ENCODE measurements around the gene POU2F1.
A peak's percentile ranks its signal among the peaks of the same experiment; 100 is the strongest.

POU2F1 gene

DNA sequence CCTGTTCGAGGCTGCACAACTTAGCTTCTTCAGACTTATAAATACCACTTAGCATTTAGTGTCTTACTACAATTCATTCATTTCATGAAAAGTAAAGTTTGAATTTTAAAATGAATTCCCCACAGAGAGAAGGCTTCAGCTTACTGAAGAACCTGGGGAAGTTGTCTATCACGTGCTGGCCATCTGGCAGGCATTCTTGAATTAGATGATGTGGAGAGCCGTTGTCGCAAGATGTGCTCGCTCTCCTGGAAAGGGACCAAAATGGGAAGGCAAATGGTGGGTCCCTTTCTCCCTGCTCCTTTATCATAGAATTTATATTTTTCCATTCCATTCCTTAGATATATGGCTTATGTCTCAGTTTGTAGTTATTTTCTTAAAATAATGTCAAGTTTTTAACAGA, 207.2 kb downstream of the POU2F1 start:
- no peak for DNase-seq

- no peak for DNase-seq
Measured at GRCh38 chr1:167428395-167428794, 207.7 kb downstream of the POU2F1 start.

DNA sequence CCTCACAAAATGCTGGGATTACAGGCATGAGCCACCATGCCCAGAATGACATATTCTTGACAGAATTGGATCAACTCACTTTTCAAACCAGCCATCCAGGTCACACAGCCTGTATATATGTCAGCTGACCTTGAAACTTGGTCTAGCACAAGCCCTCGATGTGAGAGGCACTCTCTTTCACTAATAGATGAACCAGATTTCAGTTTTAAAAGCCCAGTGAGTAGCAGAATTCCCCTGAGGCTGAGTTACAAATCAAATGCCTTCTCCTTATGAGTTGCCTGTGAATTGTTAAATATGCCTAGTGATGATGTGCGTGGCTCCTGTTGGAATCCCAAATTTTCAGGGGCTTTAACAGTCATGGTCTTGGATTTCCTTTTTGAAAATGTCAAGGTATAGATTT, 208.9 kb downstream of the POU2F1 start:
- no peak for DNase-seq

DNA sequence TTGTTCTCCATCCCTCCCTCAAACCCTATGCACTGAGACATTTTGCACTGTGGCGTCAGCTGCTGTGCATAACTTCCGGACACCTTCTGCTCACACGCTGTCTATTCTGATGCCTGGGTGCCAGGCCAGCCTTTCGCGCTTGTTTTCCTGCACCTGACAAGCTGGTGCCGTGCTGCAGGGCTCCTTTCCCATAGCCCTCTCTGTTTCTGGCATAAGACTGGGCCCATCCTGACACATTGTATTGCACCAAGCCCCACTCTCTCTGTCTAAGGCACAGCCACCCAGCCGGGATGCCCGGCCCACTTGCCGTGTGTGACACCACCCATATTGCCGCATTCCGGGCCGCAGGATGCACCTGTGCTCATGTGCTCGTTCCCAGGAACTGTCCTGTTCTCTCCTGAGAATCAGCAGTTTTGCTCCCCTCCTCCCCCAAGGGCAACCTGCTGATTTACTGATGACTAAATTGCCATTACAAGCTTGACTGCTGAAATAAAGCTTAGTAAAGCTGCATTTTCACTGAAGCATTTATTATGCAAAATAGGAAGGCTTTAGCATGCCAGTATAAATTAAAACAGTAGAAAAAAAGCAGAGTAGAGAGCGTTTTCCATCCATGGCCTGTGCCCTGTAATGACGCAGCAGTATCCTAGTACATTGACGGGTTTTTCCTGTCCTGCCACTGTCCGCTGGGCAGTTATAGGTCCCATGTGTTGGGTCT, 209.6 kb downstream of the POU2F1 start:
- DNase-seq: no peak

- no peak for DNase-seq
Measured at GRCh38 chr1:167430849-167431242, 210.2 kb downstream of the POU2F1 start.

DNA sequence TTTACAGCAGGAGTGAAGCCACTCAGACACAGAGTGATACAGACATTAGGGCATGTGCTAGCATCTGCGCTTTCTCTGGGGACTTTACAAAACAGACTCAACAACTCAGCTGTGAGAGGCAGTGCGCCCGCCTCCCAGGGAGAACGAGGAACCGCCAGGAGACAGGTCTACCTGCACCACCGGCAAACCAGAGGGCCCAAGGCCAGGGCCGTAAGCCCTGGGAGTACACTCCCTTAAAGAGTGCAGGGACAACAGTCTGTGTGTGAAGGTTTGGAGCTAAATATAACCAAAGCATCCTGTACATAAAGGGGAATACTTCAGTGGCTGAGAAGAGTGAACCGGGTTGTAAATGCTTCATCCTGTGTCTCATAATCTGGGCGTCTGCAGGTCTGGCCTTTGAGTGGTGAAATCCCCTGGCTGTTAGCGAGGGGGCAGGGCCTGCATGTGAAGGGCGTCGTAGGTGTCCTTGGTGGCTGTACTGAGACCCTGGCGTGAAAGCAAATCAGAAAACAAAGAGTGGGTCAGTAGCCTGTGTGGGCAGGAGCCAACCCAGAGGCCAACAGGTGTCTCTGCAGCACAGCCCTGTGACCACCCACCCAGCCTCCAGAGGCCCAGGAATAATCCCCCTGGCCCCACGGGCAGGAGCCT, 210.7 kb downstream of the POU2F1 start:
- no peak for DNase-seq

DNA sequence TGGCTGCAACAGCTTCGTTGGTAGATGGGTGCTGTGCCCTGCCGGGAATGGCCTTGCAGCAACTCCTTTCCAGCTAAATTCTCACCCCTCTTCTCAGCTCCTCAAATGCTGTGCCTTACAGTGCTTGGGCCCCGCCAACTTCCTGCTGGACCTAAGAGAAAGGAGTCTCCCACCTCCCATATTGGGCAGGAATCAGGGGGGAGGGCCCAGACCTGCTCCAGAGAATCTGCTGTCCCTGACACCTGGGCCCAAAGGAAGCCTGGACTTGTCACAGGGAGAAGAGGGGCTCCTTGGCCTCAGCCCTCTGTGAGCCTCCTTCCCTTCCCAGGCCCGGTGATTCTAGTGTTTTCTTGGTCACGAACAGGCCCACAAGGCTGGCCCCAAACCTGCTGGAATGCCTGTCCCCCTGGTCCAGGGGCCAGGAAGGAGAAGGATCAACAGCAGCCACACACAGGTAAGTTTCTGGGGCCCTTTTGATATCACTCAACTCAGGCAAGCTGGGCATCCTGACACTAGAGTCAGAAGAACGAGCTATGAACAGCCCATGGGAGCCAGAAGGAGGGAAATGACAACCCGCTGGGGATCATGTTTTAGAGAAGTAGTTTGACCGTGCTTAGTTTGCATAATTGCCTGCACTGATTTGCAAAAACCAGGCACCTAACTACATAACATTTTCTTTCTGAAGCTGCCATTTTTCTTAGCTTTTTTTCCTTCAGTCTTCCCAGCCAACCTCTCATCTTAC, 211.4 kb downstream of the POU2F1 start:
- no peak for DNase-seq

- no peak for DNase-seq
Measured at GRCh38 chr1:167432780-167433179, 212.1 kb downstream of the POU2F1 start.

DNA sequence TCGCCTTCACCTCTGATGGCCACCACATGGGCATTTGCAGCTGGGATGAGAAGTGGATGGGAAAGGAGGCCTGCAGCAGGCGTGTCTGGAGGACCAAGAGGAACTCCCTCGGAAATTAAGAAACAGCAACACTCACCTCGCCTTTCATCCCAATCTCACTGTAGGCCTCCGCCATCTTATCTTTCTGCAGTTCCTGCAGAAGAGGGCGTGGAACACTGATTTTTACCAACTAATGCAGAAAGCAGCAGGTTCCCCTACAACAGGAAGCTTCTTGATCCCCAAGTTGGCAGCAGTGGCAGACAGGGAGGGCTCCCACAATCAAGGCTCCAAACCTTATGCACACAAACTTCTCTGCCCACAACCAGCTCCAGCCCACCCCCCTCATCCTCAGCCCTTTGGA, 213.2 kb downstream of the POU2F1 start:
- DNase-seq: no peak

- DNase-seq: no peak
Measured at GRCh38 chr1:167434306-167434705, 213.6 kb downstream of the POU2F1 start.

- no peak for DNase-seq
Measured at GRCh38 chr1:167435484-167435883, 214.8 kb downstream of the POU2F1 start.

GRCh38 chr1:167438171-167439138, 217.8 kb downstream of the POU2F1 start:
- no peak for DNase-seq

- DNase-seq: peak; percentile 25
Measured at GRCh38 chr1:167439301-167439988, 218.8 kb downstream of the POU2F1 start.

DNA sequence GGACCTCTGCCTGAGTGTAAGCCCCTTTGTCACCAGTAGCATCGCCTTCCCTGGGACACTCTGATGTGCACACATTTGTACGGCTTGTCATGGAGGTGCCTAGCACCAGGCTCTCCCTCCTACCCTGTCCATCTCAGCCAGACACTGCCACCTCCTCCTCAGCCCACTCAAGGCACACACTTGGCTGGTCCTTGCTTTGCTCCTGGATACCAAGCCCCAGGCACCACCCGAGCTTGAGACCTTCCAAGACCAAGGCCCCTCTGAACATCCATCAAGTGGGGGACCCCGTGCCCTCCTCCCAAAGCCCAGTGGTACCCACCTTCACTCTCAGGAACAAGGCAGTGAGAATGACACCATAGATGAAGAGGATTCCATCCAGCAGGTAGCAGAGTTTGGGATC, 219.7 kb downstream of the POU2F1 start:
- DNase-seq: no peak

- DNase-seq: no peak
Measured at GRCh38 chr1:167440776-167441175, 220.1 kb downstream of the POU2F1 start.

DNA sequence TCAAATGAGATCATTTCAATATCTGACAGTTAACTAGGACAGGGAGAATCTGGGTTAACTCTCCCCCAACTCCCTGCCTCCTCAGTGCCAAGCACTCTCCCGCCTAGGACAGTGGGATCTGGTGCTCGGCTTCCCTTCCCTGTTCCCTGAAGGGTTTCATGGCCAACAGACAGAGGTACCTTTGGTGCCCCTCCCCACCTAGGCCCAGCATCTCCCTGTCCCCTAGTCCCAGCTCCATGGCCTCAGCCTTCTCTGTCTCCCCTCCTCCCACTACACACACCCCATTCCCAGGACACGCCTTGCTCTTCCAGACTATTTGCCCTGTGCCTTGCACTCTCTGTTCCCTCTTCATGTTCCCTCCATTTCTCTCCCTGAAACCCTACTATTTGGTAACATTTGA, 220.5 kb downstream of the POU2F1 start:
- no peak for DNase-seq

GRCh38 chr1:167442142-167442848, 221.6 kb downstream of the POU2F1 start:
- no peak for DNase-seq

GRCh38 chr1:167442854-167443565, 222.3 kb downstream of the POU2F1 start:
- no peak for DNase-seq

- DNase-seq: no peak
Measured at GRCh38 chr1:167443757-167444156, 223.1 kb downstream of the POU2F1 start.

- no peak for DNase-seq
Measured at GRCh38 chr1:167446966-167447365, 226.3 kb downstream of the POU2F1 start.
